ENCODE measurements around the gene USP21.

Gene USP21

DNA sequence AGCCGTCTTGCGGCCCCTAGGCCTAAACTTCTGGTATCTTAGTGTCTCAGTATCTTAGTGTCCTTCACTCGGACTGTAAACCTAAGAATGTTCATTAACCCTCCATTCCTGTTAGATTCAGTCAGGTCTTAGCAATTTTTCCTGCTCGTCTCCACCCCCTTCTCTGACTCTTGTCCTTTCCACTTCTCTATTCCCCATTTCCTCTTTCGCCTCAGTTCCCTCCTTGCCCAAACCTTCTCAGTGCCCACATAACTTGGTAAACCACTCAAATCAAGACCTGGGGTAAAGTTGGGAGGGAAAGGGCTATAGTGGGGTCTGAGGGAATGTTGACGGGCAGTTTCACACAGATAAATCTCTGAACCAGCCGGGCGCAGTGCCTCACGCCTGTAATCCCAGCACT, 55.1 kb downstream of the USP21 start:
- in situ Hi-C loops (cut with HindIII; ENCODE audit: low sequenced_read_pairs), result no loop called here

DNA sequence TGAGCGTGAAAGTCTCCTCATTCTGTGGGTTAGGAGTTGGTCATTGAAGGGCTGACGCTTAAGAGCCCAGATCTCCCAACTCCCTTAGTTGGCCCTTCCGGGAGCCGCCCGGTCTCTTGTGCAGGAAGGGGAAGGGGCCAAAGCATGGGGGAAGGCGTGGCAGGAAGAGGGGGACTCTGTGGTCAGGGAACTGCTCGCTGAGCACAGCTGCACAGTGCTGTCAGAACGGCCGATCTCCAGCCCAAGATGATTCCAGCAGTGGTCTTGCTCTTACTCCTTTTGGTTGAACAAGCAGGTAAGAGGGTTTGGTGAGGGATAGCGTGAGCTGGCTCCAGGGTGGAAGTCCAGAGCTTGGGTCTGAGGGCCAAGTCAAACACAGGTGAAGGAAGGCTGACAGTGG, 55.8 kb downstream of the USP21 start, which contains the start of gene FCER1G:
TSS of gene FCER1G (plus strand) at position 220 of the 400 bp plus-strand sequence. CDS start at position 247, 27 bp downstream.
- in situ Hi-C loops (cut with HindIII; ENCODE audit: low sequenced_read_pairs), result loop anchor here (5.0 kb wide), 1 partner anchor 92 kb away; the partner anchor contains the start of gene MPZ

All from endothelial cell of hepatic sinusoid (primary cell).